ENCODE measurements around the gene RPF1.

- TF ChIP-seq CTCF (optimal IDR thresholded peaks at IDR 0.05 in 1 of 3, IDR thresholded peaks at IDR 0.05 in 1 of 3, conservative IDR thresholded peaks at IDR 0.05 in 1 of 3; ENCODE audit: extremely low read depth in 1 of 3, insufficient read depth in 2 of 3, low read length in 3 of 3) (no peak), EZH2 (IDR thresholded peaks at IDR 0.05; ENCODE audit: low read length) (no peak)
These were observed 48.5 kb upstream of the RPF1 start for GRCh38 chr1:84430546-84430945.

Measured in keratinocyte (primary cell).